Activated CD8-positive, alpha-beta T cell treated with anti-CD3 and anti-CD28 coated beads for 36 hours (primary cell): ENCODE data around the gene ZNF205. TPM values are rescaled to one million over a fixed set of nuclear protein-coding genes. Genes with fewer than 3 reads are reported as not detected.

Experiments
- ATAC-seq: fragments of 200-7000 bp; cut with Tn5 transposase; one replicate; pipeline ENCODE4 v1.10.0; 2021; ENCODE audit warnings: mild to moderate bottlenecking, moderate library complexity
- CTCF ChIA-PET: fragments of 350-600 bp; sonication (Branson Sonifier 250); formaldehyde crosslinking; loops from one replicate; lab custom pipeline; 2021; ENCODE audit warnings: antibody characterized with exemption; lab: Charles Lee
- POLR2A ChIA-PET: fragments of 350-600 bp; sonication (Branson Sonifier 250); formaldehyde crosslinking; loops from one replicate; lab custom pipeline; 2021; ENCODE audit warnings: antibody characterized with exemption; lab: Charles Lee
- DNase-seq: peaks from one replicate; pipeline ENCODE4 v3.0.0-alpha.2; 2020
- H3K27ac Mint-ChIP-seq: one replicate; pipeline ENCODE4 v1.8.0; 2021; ENCODE audit warnings: mild to moderate bottlenecking, mixed read lengths
- H3K27me3 Mint-ChIP-seq: one replicate; pipeline ENCODE4 v1.8.0; 2021; ENCODE audit warnings: mixed read lengths
- H3K36me3 Mint-ChIP-seq: one replicate; pipeline ENCODE4 v1.8.0; 2021; ENCODE audit warnings: low read depth, mixed read lengths
- H3K4me1 Mint-ChIP-seq: one replicate; pipeline ENCODE4 v1.8.0; 2021; ENCODE audit warnings: low read depth, mixed read lengths
- H3K4me3 Mint-ChIP-seq: one replicate; pipeline ENCODE4 v1.8.0; 2021; ENCODE audit warnings: mild to moderate bottlenecking, moderate library complexity, mixed read lengths
- H3K9me3 Mint-ChIP-seq: one replicate; pipeline ENCODE4 v1.8.0; 2021; ENCODE audit warnings: mixed read lengths
- intact Hi-C: fragments of 100-400 bp; cut with micrococcal nuclease; formaldehyde crosslinking; loops from one replicate; pipeline ENCODE4 v1.10.0; 2022
- total RNA-seq, 2 experiments: library from RNA; stranded (reverse); gene quantifications; one replicate each; pipeline ENCODE4 v1.2.3, GENCODE V29; 2021
- TF ChIP-seq, protein P1 (sequence below): fragments of 200-600 bp; IDR thresholded peaks from one replicate; pipeline ENCODE4 v1.8.0; 2022; ENCODE audit warnings: antibody characterized with exemption, mild to moderate bottlenecking

Gene ZNF205
- total RNA-seq, 2 experiments from 2014 or later = not detected

GRCh38 chr16:3115003-3115402 is 2.6 kb downstream of the ZNF205 start:
- Mint-ChIP-seq H3K4me1 (no peaks in the 10 kb centered on the region), H3K27me3 (peaks cover 8% of the 10 kb centered on the region), H3K36me3 (no peaks in the 10 kb centered on the region), H3K4me3 (no peak overlapping the region), H3K9me3 (no peaks in the 10 kb centered on the region), H3K27ac (no peak overlapping the region)
- ATAC-seq (no peak), DNase-seq (no peak)
- ChIA-PET POLR2A (interaction anchor here (1.0 to 1.2 kb wide), 2 partner anchors 17 to 19 kb away, joined by 3 to 4 read pairs; no protein-coding TSS in a partner anchor), CTCF (interaction anchor here (1.2 to 23.9 kb wide), 3 partner anchors 15 to 57 kb away, joined by 3 to 376 read pairs (median 4); partner anchors contain the start of gene ZNF213)
- intact Hi-C loops = no loop called here
- TF ChIP-seq, protein P1, sequence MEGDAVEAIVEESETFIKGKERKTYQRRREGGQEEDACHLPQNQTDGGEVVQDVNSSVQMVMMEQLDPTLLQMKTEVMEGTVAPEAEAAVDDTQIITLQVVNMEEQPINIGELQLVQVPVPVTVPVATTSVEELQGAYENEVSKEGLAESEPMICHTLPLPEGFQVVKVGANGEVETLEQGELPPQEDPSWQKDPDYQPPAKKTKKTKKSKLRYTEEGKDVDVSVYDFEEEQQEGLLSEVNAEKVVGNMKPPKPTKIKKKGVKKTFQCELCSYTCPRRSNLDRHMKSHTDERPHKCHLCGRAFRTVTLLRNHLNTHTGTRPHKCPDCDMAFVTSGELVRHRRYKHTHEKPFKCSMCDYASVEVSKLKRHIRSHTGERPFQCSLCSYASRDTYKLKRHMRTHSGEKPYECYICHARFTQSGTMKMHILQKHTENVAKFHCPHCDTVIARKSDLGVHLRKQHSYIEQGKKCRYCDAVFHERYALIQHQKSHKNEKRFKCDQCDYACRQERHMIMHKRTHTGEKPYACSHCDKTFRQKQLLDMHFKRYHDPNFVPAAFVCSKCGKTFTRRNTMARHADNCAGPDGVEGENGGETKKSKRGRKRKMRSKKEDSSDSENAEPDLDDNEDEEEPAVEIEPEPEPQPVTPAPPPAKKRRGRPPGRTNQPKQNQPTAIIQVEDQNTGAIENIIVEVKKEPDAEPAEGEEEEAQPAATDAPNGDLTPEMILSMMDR = no peak

GRCh38 chr16:3115561-3115960 is 3.2 kb downstream of the ZNF205 start:
- intact Hi-C loops = no loop called here
- TF ChIP-seq, protein P1 = no peak
- H3K4me3 Mint-ChIP-seq = no peak overlapping the region
- no peaks in the 10 kb centered on the region for H3K36me3 Mint-ChIP-seq
- peaks cover 8% of the 10 kb centered on the region for H3K27me3 Mint-ChIP-seq
- CTCF ChIA-PET = interaction anchor here (1.2 to 23.9 kb wide), 3 partner anchors 14 to 57 kb away, joined by 3 to 376 read pairs (median 4); partner anchors contain the start of gene ZNF213
- DNase-seq = no peak
- H3K4me1 Mint-ChIP-seq = no peaks in the 10 kb centered on the region
- H3K9me3 Mint-ChIP-seq = no peaks in the 10 kb centered on the region
- POLR2A ChIA-PET = interaction anchor here (1.0 to 1.2 kb wide), 2 partner anchors 16 to 18 kb away, joined by 3 to 4 read pairs; no protein-coding TSS in a partner anchor
- H3K27ac Mint-ChIP-seq = no peak overlapping the region
- no peak for ATAC-seq

DNA sequence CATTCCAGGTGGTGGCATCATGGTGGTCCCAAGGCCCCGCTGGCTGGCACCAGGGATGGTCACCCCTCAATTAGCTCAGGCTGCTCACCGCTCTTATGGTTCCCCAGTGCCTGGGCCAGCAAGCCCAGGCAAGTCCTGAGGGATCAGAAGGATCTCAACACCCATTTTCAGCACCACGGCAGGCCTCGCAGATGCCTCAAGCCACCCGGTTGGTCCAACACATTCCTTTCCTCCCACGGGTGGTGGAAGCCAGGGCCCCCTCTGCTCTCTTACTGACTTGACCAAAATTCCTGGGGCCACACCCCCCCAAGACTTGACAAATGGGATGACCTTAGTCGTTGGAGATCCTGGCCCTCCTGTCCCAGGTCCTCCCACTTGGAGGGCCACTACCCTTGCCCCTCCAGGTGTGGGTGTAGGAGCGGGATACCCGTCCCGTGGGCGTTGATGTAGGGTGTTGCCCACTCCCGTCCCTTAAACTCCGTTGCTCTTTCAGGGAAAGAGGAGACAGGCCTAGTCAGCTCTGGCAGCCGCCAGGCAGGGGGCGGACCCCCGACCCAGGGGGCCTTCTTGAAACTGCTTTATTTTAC is 5.9 kb downstream of the ZNF205 start:
- Mint-ChIP-seq H3K9me3 (no peaks in the 10 kb centered on the region), H3K4me1 (no peaks in the 10 kb centered on the region), H3K4me3 (no peak overlapping the region), H3K27ac (no peak overlapping the region), H3K27me3 (no peaks in the 10 kb centered on the region), H3K36me3 (no peaks in the 10 kb centered on the region)
- TF ChIP-seq, protein P1 = no peak
- intact Hi-C loops = no loop called here
- DNase-seq (no peak), ATAC-seq (no peak)
- ChIA-PET POLR2A (interaction anchor here (1.1 to 1.5 kb wide), 2 partner anchors 11 to 15 kb away, joined by 3 to 5 read pairs; no protein-coding TSS in a partner anchor), CTCF (interaction anchor here (1.0 to 1.9 kb wide), 6 partner anchors 8 to 88 kb away, joined by 3 to 6 read pairs (median 5); no protein-coding TSS in a partner anchor)

DNA sequence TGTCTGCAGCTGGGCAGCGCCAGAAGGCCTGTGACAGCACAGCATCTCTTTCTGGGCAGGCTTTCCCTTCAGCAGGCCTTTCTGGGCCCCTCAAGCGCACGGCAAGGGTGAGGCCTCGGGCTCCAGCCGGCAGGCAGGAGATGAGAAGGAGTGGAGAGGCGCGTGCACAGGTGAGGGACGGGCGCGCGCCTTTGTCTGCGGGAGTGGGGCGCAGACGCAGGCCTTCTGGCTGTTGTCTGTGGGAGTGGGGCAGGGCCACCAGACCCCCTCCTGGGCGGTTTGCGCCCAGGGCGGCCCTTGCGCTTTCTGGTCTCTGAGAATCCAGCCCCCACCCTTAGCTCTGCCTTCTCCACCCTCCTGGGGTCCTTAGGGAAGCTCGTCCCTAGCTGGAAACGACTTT is 6.5 kb downstream of the ZNF205 start:
- no peaks in the 10 kb centered on the region for H3K36me3 Mint-ChIP-seq
- no peaks in the 10 kb centered on the region for H3K27me3 Mint-ChIP-seq
- H3K9me3 Mint-ChIP-seq = no peaks in the 10 kb centered on the region
- DNase-seq = no peak
- H3K4me1 Mint-ChIP-seq = peaks cover 5% of the 10 kb centered on the region
- intact Hi-C loops = no loop called here
- no peak for ATAC-seq
- no peak overlapping the region for H3K4me3 Mint-ChIP-seq
- TF ChIP-seq, protein P1 = no peak
- ChIA-PET POLR2A (no interaction called here), CTCF (interaction anchor here (0.8 to 1.3 kb wide), 3 partner anchors 9 to 49 kb away, joined by 3 to 4 read pairs (median 4); no protein-coding TSS in a partner anchor)
- H3K27ac Mint-ChIP-seq = no peak overlapping the region

GRCh38 chr16:3119286-3119685 is 6.9 kb downstream of the ZNF205 start:
- H3K4me1 Mint-ChIP-seq = peaks cover 5% of the 10 kb centered on the region
- TF ChIP-seq, protein P1 = no peak
- no peaks in the 10 kb centered on the region for H3K27me3 Mint-ChIP-seq
- H3K9me3 Mint-ChIP-seq = no peaks in the 10 kb centered on the region
- no peak for DNase-seq
- POLR2A ChIA-PET = interaction anchor here (0.8 kb wide), 1 partner anchor 10 kb away, joined by 3 read pairs; no protein-coding TSS in a partner anchor
- CTCF ChIA-PET = interaction anchor here (0.7 to 1.3 kb wide), 4 partner anchors 9 to 50 kb away, joined by 3 to 4 read pairs (median 4); no protein-coding TSS in a partner anchor
- no peak overlapping the region for H3K4me3 Mint-ChIP-seq
- intact Hi-C loops = no loop called here
- H3K36me3 Mint-ChIP-seq = no peaks in the 10 kb centered on the region
- ATAC-seq = no peak
- no peak overlapping the region for H3K27ac Mint-ChIP-seq
